DOHH2 (cell line): ENCODE data around the gene POM121L2.

Source experiments
- H3F3A ChIP-seq: fragments of 200-600 bp; sonication (generic), shearing (Covaris generic); 2 replicates; pipeline ENCODE4 v1.6.0; 2016; ENCODE audit warnings: antibody characterized with exemption, mild to moderate bottlenecking; ENCODE audit not compliant: control insufficient read depth, insufficient read depth
- H3K27ac ChIP-seq: fragments of 200-600 bp; sonication (generic); 2 replicates; pipeline ENCODE4 v1.5.1; 2014; ENCODE audit warnings: low read depth, mild to moderate bottlenecking, low read length, moderate library complexity
- H3K27me3 ChIP-seq: fragments of 200-600 bp; sonication (generic); 2 replicates; pipeline ENCODE4 v1.6.1; 2014; ENCODE audit warnings: mild to moderate bottlenecking, low read length, mixed read lengths; ENCODE audit not compliant: control insufficient read depth
- H3K36me3 ChIP-seq: fragments of 200-600 bp; sonication (generic); 2 replicates; pipeline ENCODE4 v1.6.1; 2014; ENCODE audit warnings: mild to moderate bottlenecking, low read length, moderate library complexity, mixed read lengths; ENCODE audit not compliant: control insufficient read depth
- H3K4me1 ChIP-seq: fragments of 200-600 bp; sonication (generic); 2 replicates; pipeline ENCODE4 v1.6.1; 2014; ENCODE audit warnings: mild to moderate bottlenecking, low read length, mixed read lengths; ENCODE audit not compliant: control insufficient read depth
- H3K4me2 ChIP-seq: fragments of 200-600 bp; sonication (generic); 2 replicates; pipeline ENCODE4 v1.6.0; 2014; ENCODE audit warnings: mild to moderate bottlenecking, low read length, moderate library complexity
- H3K4me3 ChIP-seq: fragments of 200-600 bp; sonication (generic); 2 replicates; pipeline ENCODE4 v1.5.1; 2014; ENCODE audit warnings: mild to moderate bottlenecking, low read length, mixed read lengths
- H3K79me2 ChIP-seq: fragments of 200-600 bp; sonication (generic); 2 replicates; pipeline ENCODE4 v1.6.1; 2014; ENCODE audit warnings: mild to moderate bottlenecking, low read length, mixed read lengths; ENCODE audit not compliant: control insufficient read depth
- H3K9me2 ChIP-seq: fragments of 200-600 bp; sonication (generic); replicated peaks from 2 replicates; pipeline ENCODE4 v1.6.1; 2014; ENCODE audit warnings: mild to moderate bottlenecking, low read length, mixed read lengths; ENCODE audit not compliant: control insufficient read depth
- H3K9me3 ChIP-seq: fragments of 200-600 bp; sonication (generic); 2 replicates; pipeline ENCODE4 v1.6.1; 2014; ENCODE audit warnings: antibody characterized with exemption, low read length, mixed read lengths; ENCODE audit not compliant: control insufficient read depth, insufficient read depth
- H4K20me1 ChIP-seq: fragments of 200-600 bp; sonication (generic); 2 replicates; pipeline ENCODE4 v1.6.0; 2014; ENCODE audit warnings: low read depth, mild to moderate bottlenecking, antibody characterized with exemption, low read length, moderate library complexity; ENCODE audit not compliant: control insufficient read depth, insufficient read depth
- EZH2phosphoT487 ChIP-seq: fragments of 200-600 bp; sonication (generic); IDR thresholded peaks from 2 replicates; pipeline ENCODE4 v1.6.1; 2017; ENCODE audit warnings: borderline replicate concordance, mild to moderate bottlenecking, antibody characterized with exemption, low read length, moderate library complexity, mixed read lengths
- TF ChIP-seq, protein P1 (sequence below): fragments of 200-600 bp; sonication (generic); IDR thresholded peaks from one replicate; pipeline ENCODE4 v1.5.1; 2014; ENCODE audit warnings: antibody characterized with exemption, mild to moderate bottlenecking, low read depth, low read length; ENCODE audit not compliant: poor library complexity, severe bottlenecking

The POM121L2 gene

DNA sequence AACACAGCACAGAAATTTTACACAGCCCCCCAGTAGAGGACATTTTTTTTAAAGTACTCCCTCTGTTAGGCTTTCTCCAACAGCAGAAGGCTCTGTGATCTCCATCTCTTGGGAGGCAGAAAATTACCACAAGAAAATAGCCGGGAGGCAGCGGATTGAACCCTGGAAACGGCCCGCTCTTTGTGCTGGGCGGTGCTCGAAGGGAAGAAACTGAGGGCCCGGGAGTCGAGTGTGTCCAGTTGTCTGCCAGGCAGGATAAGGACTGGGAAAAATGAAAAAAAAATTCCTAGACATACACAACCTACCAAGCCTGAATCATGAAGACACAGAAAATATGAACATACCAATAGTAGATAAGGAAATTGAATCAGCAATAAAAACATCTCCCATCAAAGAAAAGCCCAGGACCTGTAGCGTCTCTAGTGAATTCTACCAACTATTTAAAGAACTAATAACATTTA lies 31.5 kb downstream of the POM121L2 start:
- H3K4me2 ChIP-seq: peak overlapping the region; percentile 28
- H3F3A ChIP-seq: no peaks in the 10 kb centered on the region
- no peaks in the 10 kb centered on the region for H3K9me3 ChIP-seq
- TF ChIP-seq, protein P1, sequence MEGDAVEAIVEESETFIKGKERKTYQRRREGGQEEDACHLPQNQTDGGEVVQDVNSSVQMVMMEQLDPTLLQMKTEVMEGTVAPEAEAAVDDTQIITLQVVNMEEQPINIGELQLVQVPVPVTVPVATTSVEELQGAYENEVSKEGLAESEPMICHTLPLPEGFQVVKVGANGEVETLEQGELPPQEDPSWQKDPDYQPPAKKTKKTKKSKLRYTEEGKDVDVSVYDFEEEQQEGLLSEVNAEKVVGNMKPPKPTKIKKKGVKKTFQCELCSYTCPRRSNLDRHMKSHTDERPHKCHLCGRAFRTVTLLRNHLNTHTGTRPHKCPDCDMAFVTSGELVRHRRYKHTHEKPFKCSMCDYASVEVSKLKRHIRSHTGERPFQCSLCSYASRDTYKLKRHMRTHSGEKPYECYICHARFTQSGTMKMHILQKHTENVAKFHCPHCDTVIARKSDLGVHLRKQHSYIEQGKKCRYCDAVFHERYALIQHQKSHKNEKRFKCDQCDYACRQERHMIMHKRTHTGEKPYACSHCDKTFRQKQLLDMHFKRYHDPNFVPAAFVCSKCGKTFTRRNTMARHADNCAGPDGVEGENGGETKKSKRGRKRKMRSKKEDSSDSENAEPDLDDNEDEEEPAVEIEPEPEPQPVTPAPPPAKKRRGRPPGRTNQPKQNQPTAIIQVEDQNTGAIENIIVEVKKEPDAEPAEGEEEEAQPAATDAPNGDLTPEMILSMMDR: no peak
- no peak for TF ChIP-seq EZH2phosphoT487
- H3K36me3 ChIP-seq: no peaks in the 10 kb centered on the region
- H3K27me3 ChIP-seq: peaks cover 15% of the 10 kb centered on the region
- peak overlapping the region; percentile 21 for H3K4me3 ChIP-seq
- no peak overlapping the region for H3K27ac ChIP-seq
- no peaks in the 10 kb centered on the region for H3K4me1 ChIP-seq
- H3K9me2 ChIP-seq: no peaks in the 10 kb centered on the region
- H3K79me2 ChIP-seq: no peaks in the 10 kb centered on the region
- H4K20me1 ChIP-seq: no peaks in the 10 kb centered on the region

DNA sequence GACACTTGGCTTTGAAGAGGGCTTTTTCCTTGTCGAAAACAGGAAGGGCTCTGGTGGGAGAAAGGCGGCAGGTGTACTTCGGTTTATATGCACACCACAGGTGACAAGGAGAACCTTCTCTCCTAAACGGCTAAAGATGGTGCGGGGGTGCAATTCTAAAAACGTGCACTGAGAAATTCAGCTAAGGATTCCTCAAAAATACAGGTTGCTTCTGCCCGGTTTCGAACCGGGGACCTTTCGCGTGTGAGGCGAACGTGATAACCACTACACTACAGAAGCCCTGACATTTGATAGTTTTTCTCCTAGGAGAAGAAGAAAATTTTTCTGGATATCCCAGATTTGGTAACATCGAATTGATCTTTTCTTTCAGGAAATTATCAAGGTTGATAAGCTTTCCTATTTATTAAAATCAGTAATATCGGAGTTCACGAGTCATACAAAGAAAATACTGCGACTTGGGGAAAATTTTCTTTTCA lies 32.0 kb downstream of the POM121L2 start:
- TF ChIP-seq, protein P1: no peak
- no peak for TF ChIP-seq EZH2phosphoT487
- peak overlapping the region; percentile 21 for H3K4me3 ChIP-seq
- H3F3A ChIP-seq: no peaks in the 10 kb centered on the region
- no peaks in the 10 kb centered on the region for H3K9me2 ChIP-seq
- no peaks in the 10 kb centered on the region for H3K4me1 ChIP-seq
- H3K79me2 ChIP-seq: no peaks in the 10 kb centered on the region
- H3K36me3 ChIP-seq: no peaks in the 10 kb centered on the region
- H3K27ac ChIP-seq: no peak overlapping the region
- peaks cover 15% of the 10 kb centered on the region for H3K27me3 ChIP-seq
- peak overlapping the region; percentile 28 for H3K4me2 ChIP-seq
- no peaks in the 10 kb centered on the region for H4K20me1 ChIP-seq
- H3K9me3 ChIP-seq: no peaks in the 10 kb centered on the region

DNA sequence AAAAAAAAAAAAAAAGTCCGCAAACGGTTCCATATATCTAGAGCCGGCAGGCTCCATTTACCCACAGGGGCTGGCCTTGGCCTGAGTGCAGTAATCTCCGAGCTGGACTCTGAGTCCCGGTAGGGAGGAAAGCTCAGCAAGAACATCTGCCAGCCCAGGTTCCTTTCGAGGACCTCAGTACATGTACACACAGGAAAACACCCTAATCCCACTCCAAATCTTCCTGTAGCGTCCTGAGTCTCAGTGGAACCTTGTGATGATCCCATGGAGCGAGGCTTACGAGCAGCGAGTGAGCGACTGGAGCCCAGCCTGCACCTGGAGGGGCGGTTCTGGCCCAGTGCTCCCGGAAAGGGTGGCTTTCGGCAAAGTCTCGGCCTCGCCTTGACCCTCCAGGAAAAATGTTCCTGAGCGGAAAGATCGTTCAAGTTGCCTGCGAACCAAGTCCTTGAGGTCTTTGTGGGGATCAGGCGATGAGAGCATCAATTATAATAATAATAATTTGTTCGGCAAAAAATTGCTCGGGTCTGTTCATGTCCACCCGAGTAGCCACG lies 32.5 kb downstream of the POM121L2 start:
- H3K4me2 ChIP-seq: peak overlapping the region; percentile 28

More for the DNA sequence above, 32.5 kb downstream of the POM121L2 start:
- Histone ChIP-seq H3K9me2 (no peaks in the 10 kb centered on the region), H3K9me3 (no peaks in the 10 kb centered on the region), H3F3A (no peaks in the 10 kb centered on the region), H3K36me3 (no peaks in the 10 kb centered on the region), H3K4me1 (no peaks in the 10 kb centered on the region), H3K4me3 (peak overlapping the region; percentile 21), H3K27ac (no peak overlapping the region), H3K79me2 (no peaks in the 10 kb centered on the region), H4K20me1 (no peaks in the 10 kb centered on the region), H3K27me3 (peaks cover 15% of the 10 kb centered on the region)
- TF ChIP-seq EZH2phosphoT487: no peak
- TF ChIP-seq, protein P1: no peak
